ENCODE data around the gene CRELD1.
"Not testable (repeated sequence)": the region's sequence is repeated elsewhere in the genome, so short reads cannot be mapped to it uniquely, and the experiment has no call there.

Gene CRELD1

DNA sequence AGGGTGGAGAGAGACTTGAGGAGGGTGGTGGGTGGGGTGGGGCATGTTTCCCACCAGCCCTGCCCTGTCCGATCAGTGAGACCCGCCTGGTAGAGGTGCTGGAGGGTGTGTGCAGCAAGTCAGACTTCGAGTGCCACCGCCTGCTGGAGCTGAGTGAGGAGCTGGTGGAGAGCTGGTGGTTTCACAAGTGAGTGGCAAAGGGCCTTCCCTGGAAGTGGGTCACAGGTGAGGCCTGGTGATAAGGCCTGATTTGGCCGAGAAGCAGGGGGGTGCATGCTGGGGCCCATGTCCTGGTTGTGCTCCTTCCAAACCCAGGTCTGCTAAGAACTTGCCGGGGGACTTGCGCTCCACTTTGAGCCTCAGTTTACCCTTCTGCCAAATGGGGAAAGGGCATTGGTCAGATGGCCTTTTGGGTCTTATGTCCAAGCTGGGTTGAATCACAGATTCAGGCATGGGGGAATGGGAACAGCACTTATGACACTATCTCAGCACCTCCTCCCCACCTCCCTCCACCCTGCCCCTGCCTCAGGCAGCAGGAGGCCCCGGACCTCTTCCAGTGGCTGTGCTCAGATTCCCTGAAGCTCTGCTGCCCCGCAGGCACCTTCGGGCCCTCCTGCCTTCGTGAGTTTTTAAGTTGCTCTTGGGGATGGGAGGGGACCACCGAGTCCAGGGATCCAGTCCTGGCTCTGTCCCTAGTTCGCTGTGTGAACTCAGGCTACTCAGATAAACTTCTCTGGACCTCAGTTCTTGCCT, 4.0 kb downstream of the CRELD1 start:
- DNase-seq: no peak

DNA sequence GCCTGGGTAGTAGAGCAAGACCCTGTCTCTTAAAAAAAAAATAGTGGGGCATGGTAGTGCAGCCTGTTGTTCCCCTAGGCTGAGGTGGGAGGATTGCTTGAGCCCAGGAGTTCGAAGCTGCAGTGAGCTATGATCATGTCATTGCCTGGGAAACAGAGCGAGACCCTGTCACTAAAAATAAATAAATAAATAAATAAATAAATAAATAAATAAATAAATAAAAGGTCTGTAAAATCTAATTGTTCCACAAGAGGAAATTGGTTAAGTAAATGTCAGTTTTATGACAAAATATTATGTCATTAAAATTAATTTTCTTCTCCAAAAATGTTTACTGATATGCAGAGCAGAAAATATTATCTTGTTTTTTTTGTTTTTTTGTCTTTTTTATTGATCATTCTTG, 5.3 kb downstream of the CRELD1 start:
- no peak for DNase-seq

DNA sequence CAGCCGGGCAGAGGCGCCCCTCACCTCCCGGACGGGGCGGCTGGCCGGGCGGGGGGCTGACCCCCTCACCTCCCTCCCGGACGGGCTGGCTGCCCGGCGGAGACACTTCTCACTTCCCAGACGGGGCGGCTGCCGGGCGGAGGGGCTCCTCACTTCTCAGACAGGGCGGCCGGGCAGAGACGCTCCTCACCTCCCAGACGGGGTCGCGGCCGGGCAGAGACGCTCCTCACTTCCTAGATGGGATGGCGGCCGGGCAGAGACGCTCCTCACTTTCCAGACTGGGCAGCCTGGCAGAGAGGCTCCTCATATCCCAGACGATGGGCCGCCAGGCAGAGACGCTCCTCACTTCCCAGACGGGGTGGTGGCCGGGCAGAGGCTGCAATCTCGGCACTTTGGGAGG, 6.3 kb downstream of the CRELD1 start:
- DNase-seq: not testable (repeated sequence)

DNA sequence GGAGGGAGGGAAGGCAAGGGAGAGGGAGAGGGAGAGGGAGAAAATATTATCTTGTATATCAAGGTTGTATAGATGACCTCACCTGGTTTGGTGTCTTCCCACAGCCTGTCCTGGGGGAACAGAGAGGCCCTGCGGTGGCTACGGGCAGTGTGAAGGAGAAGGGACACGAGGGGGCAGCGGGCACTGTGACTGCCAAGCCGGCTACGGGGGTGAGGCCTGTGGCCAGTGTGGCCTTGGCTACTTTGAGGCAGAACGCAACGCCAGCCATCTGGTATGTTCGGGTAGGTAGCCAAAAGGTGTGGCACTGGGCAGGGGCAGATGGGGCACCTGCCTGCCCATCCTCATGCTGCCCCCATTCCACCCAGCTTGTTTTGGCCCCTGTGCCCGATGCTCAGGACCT, 7.1 kb downstream of the CRELD1 start:
- no peak for DNase-seq

DNA sequence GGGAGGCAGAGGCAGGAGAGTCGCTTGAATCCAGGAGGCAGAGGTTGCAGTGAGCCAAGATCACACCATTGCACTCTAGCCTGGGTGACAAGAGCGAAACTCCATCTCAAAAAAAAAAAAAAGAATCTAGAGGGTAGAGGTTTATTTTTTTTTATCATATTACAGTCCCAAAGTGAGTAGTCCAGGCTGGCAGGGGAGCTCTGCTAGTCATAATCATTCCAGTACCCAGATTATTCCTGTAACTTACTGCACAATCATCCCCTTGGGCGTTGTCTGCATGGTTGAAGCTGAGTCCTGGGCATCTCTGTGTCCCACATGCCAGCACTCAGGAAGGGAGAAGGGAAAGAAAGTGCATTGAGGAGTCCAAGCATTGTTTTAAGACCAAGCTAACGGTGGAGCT, 8.5 kb downstream of the CRELD1 start:
- no peak for DNase-seq

DNA sequence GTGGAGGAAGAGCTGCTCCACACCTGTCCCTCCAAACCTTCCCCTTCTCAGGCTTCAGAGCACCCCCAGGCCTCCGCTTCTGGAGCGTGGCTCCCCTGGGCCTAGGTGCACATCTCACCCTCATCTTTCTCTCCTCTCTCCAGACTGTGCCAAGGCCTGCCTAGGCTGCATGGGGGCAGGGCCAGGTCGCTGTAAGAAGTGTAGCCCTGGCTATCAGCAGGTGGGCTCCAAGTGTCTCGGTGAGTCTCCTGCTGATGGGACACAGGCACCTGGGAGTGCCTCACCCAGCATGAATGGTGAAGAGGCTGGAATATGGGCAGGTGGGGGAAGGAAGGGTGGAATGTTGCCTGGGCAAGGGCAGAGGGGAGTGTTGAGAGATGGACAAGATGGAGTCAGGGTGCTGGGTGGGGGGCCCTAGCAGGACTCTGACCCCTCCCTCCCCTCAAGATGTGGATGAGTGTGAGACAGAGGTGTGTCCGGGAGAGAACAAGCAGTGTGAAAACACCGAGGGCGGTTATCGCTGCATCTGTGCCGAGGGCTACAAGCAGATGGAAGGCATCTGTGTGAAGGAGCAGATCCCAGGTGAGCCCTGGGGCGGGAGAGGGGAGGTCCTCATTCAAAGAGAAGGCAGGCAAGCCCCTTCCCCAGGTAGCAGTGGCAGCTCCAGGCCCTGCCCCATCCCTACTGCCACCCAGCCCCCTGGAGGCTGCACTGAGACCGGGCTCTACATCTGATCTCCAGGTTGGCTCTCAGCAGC, 9.5 kb downstream of the CRELD1 start:
- DNase-seq: no peak

DNA sequence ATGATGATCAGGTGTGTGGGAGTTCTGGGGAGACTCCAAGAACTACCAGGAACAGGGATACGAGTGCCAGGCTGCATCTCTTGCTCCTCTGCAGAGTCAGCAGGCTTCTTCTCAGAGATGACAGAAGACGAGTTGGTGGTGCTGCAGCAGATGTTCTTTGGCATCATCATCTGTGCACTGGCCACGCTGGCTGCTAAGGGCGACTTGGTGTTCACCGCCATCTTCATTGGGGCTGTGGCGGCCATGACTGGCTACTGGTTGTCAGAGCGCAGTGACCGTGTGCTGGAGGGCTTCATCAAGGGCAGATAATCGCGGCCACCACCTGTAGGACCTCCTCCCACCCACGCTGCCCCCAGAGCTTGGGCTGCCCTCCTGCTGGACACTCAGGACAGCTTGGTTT, 10.6 kb downstream of the CRELD1 start:
- DNase-seq: no peak

DNA sequence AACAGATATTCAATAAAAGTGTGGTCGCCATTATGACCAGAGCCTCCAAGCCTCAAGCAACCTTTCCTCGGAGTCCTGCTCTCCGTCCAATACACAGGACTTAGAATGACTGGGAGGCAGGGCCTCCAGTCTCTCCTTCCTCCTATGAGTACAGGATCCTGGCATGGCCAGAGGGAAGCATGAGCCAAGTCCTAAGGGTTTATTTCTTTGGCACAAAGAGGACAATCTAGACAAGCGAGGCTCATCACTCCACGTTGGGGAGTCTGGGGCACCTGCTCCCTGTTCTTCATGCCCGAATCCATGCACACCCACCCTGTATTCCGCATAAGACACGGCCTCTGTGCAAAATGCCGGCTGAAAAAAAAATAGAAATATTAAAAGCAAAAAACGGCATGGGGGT, 11.7 kb downstream of the CRELD1 start:
- DNase-seq: no peak

DNA sequence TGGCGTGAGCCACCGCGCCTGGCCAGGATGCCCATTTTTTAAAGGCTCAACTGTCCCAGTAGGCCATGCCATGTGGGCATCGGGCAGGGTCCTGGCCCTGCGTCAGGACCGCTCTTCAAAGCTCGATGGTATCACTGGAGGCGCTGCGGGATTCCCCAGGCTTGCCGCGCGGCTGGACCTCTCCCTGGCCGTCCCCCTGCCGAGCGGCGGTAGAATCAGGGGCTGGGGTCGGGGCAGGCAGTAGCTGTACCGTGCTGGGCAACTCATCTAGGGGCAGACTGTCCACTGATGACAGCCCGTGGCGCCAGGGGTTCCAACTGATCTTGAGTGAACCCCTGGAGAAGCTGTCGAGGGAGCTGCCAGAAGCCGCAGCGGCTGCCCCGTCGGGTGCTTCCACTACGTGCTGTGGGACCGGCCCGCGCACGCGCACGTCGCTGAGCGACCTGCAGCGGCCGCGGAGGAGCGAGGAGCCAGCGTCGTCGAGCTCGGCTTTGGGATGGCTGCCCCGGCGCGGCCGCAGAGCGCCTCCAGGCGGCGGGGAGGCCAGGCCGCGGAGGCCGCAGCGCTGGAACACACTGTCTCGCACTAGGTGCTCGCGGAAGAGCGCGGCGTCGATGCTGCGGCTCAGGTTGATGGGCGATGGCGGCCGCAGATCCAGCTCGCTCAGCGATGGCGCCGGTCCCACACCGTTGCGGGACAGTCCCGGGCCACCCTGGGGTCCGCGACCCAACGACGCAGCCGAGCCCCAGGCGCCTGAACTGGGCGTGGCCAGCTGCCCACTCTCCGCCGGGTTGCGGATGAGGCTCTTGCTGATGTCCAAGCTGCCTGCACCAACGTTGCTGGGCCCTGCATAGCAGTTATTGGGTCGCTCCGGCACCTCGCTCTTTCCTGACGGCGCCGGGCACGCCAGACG, 12.7 kb downstream of the CRELD1 start:
- no peak for DNase-seq

DNA sequence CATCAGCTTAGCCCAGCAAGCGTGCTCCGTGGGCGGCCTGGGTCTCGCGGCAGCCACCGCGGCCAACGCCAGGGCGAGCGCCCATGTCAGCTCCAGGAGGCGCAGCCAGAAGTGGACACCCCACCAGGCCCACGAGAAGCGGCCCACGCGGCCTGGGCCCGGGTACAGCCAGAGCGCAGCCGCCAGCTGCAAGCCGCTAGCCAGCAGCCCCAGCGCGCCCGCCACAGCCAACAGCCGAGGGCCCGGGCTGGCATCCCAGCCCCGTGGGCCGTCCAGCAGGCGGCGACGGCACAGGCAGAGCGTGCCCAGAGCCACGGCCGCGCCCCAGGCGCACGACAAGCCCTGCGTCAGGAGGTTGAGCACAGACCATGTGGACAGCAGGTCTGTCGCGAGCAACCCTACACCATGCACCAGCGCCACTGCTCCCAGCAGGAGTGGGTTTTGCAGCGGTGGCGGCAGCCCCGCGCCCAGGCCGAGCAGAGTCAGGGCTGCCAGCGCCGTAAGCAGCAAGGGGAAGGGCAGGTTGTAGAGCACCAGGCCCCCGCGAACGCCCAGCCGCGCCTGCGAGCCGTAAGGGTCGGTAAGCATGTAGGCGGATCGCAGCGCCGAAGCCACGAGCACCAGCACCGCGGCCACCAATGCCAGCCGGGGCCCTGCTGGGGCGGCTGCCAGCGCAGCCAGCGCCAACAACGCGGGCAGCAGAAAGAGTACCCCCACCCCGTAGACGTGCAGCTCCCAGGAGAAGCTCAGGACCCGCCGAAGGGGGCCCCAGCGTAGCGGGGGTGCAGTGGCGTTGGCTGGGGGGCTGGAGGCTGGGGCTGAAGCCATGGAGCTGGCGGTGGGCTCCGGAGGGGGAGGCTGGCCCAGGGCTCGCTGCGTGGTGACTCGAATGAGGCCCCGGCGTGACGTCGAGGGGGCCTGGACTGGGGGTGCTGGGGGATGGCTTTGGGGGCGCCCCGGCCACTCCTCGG, 13.7 kb downstream of the CRELD1 start:
- no peak for DNase-seq

DNA sequence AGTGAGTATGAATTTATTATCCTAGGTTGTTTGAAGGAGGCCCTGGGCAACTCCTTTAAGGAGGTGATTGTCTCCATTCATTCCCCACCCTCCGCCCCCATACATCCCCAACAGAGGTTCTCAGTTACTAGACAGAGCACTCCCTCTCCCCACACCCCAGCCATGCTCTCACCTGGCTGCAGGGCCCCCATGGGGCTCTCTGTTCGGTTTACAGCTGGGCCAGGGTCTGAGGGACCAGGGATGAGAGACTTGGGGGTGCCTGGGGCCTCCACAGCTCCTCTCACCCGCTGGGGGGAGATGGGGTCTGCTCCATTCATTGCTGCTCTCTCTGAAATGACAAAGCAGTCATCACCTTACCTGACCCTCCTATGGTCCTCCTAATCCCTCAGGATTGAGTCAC, 15.0 kb downstream of the CRELD1 start:
- no peak for DNase-seq

DNA sequence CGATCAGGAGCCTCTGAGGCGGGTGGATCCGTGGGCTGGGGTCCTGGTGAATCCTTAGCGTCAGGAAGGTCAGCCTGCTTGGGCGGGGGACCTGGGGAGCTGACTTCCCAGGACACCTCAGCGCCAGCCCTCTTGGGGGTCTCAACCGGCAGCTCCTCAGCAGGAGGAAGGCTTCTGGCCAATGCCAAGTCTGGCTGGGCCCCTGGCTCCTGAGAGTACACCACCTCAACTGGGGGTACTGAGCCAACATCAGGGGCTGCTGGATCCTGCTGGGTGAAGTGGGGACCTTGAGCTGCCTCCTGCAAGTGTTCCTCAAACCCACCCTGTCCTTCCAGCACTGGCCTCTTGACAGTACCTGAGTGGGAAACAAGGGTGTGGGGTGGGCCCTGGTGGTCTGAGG, 15.5 kb downstream of the CRELD1 start:
- DNase-seq: no peak

DNA sequence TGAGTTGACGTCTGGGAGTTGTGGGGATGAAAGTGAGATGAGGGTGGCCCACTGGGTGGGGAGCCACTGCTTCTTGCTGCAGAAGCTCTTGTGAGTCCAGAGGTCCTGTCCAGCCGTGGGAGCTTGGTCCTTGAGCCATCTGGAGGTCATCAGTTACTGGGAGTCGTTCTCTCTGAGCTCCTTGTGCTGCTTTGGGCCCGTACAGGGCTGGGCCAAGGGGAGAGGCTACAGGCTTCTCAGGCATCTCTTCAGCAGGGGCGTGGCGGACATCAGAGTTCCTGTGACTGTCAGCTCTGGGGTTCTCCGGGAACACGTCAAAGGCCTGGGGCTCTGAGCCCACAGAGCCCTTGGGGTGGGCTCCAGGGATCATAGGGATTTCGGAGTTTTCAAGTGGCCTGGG, 16.0 kb downstream of the CRELD1 start:
- DNase-seq: no peak

DNA sequence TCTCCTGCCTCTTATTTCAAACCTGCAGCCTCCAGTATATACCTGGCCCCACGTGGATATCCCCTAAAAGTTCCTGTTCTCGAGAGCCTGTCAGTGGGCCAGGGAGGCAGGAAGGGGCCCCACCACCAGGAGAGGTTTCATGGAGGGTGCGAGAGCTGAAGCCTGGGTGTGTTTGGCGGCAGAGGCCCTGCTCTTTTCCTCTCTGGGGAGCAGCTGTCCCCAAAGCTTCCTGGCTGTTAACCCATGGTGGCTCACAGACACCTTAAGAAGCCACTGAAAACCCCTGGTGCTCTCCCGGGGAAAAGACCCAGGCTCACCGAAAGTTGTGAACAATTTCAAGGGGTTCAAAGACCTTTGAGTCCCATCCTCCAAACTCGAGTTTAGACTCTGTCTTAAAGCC, 17.5 kb downstream of the CRELD1 start:
- DNase-seq: no peak

DNA sequence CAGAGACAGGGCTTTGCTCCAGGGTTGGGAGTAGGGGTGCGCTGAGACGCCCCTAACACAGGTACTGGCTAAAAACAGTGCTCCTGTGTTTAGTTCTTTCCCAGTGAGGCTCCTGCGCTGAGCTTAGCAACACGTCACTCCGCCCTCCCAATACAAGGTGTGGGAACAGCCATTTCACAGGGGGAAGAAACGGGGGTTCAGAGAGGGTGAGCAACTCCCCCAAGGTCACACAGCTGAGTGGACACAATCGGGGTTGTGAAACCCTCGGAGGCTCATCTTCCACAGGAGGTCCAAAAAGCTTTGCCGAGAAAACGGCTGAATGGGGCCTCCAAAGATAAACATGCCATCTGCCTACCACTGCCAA, 17.9 kb downstream of the CRELD1 start:
- no peak for DNase-seq

DNA sequence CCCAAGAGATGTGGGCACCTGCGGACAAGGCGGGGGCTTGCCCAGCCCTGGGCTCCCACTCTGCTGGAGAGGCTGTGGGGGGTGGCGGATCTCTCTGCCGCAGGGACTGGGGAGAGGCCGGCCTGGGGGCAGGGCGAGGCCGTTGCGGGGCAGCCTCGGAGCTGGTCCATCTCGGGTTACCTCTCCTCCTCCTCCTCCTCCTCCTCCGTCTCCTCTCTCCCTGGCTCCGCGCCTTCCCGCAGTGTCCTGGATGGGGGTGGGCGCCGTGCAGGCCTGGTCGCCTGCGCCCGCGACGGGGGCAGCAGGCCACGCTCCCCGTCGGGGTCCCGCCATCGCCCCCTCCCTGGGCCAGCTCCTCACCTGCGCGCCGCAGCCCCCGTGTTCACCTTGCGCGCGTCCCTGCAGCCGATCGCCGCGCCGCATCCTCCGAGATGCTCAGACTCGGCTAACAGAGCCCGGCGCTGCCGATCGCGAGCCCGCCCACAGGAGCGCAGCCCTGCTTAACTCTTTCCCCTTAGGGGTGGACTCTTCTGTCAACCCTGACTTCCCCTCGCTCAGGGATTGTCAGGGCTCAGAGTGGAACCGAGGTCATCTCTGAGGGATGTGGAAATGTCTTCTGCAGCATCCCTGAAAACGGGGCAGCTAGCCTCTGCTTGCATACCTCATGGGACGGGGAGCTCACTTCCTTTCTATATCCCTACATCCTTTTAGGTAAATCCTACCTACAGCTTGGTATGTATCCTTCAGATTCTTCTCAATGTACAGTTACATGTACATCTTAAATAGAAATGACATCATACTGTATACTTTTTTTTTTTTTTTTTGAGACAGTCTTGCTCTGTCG, 18.6 kb downstream of the CRELD1 start, which contains the start of gene PRRT3:
Gene PRRT3 (minus strand): TSS at position 447 of the 844 bp plus-strand sequence. CDS start 2,293 bp downstream, outside the sequence.
- no peak for DNase-seq

DNA sequence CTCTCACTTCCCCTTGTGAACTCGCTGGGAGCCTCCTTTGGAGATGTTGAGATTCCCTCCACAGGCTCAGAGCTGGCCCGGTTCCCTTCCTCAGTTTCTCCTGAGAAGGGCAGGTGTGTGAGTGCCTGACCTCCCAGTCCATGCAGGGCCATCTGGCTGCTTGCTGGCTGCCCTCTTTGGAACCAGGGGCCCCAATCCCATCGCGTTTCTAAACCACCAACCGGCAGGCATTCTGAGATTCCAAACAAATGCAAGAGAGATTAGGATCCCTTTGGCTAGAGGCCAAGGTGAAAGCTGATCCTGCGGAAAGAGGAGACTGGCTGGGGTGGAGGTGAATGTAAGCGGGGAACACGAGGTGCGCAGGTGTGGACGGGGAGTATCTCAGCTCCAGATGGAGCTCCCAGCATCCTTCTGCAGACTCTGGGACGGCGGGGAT, 21.5 kb downstream of the CRELD1 start:
- no peak for DNase-seq

DNA sequence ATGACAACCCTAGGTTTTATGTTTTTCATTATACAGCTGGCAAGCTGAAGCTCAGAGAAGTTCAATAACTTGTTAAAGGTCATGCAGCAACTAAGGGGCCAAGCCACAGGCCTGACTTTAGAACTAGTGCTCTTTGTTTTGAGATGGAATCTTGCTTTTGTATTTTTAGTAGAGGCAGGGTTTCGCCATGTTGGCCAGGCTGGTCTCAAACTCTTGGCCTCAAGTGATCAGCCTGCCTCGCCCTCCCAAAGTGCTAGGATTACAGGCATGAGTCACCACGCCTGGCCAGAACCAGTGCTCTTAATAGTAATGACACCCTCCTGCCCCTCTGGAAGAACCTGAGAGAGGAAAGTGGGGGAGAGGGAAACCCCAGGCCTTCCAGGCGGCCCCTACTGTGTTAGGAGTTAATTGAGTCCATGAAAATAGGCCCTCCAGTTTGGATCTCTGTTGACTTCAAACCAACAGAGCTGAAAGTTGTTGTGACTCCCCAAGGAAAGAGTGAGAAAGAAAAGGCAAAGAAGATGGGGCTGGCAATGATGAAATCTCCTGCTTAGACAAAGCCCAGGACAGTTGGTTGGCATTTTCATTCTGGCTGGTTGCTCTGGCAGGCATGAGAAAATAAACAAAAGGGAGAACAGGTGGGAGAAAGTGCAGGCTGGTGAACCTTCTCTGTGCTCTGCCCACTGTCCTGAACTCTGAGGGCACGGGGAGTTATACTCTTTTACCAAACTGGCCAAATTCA, 22.1 kb downstream of the CRELD1 start:
- DNase-seq: no peak

DNA sequence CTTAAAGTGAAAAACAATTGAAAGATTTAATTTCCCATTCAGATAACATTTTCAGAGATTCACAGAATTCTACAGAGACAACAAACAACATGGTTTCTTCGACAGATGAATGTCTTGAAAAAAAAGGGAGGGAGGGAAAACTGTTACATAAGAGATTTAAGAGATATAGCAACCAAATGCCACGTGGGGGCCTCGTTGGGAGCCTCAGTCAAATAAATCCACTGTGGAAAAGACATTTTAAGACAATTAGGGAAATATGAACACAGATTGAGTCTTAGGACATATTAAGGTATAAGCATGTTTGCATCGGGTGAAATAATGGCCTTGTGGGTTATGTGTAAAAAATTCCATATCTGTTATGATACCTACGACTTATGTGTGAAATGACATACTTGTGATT, 23.6 kb downstream of the CRELD1 start:
- no peak for DNase-seq

DNA sequence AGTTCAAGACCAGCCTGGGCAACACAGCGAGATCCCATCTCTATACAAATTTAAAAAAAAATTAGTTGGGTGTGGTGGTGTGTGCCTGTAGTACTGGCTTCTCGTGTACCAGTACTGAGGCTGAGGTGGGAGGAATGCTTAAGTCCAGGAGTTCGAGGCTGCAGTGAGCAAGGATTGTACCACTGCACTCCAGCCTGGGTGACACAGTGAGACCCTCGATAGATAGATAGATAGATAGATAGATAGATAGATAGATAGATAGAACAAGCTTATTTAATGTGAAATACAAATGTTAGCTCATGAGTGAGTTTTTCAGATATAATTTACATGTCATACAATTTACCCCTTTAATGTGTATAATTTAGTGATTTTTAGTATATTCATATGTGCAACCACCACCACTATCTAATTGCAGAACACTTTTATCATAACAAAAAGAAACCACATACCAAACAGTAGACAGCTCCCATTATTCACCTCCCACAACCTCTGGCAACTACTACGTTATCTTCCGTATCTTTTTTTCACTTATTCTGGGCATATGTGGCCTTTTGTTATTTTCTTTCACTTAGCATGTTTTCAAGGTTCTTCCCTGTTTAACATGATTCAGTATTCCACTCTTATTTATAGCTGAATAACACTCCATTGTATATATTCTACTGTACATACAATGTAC, 31.7 kb downstream of the CRELD1 start:
- no peak for DNase-seq
